ENCODE measurements around the gene PRRT1.

The PRRT1 gene

DNA sequence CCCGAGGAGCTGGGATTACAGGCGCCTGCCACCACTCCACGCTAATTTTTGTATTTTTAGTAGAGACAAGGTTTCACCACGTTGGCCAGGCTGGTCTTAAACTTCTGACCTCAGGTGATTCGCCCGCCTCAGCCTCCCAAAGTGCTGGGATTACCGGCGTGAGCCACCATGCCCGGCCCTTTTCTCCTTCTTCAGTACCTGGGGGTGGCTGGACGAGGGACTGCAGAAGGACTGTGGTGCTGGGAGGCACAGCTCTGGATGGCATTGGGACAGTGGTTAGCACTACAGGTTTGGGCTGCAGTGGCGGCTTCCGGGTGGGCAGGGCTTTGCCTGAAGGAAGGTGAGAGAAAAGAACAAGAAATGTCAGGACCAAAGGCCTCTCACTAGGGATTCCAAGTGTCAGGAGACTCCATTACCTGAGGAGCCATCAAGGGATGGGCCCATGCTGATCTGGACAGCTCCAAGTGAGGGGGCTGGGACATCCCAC is 31.1 kb downstream of the PRRT1 start:
- no CpG with 5 or more reads among the region's 12 CpGs for WGBS (ENCODE audit: extremely low coverage, insufficient coverage, insufficient read length)
- no peak overlapping the region for H4K12ac ChIP-seq (ENCODE audit: low read depth, low read length)
- H3K23ac ChIP-seq (ENCODE audit: low read length), result no peak overlapping the region
- H2AFZ ChIP-seq (ENCODE audit: insufficient read depth, low read length, poor library complexity), result no peak overlapping the region
- no peaks in the 10 kb centered on the region for H3K79me1 ChIP-seq (ENCODE audit: low read length)
- no peak overlapping the region for H3K14ac ChIP-seq (ENCODE audit: low read length)
- H3K9me3 ChIP-seq (ENCODE audit: insufficient read depth, low read depth, low read length), result no peaks in the 10 kb centered on the region
- no peak overlapping the region for H2BK5ac ChIP-seq (ENCODE audit: low read depth, low read length, poor library complexity)
- H3K4me2 ChIP-seq (ENCODE audit: low read length), result no peak overlapping the region
- no peaks in the 10 kb centered on the region for H3K27me3 ChIP-seq (ENCODE audit: insufficient read depth, low read length)
- no peak overlapping the region for H3K9ac ChIP-seq (ENCODE audit: low read length)
- no peaks in the 10 kb centered on the region for H3K79me2 ChIP-seq (ENCODE audit: control insufficient read depth, insufficient read depth, low read length, poor library complexity)
- H3K27ac ChIP-seq (ENCODE audit: low read depth, low read length), result no peak overlapping the region
- H2BK120ac ChIP-seq (ENCODE audit: insufficient read depth, low read length, poor library complexity), result no peak overlapping the region
- no peak overlapping the region for H4K91ac ChIP-seq (ENCODE audit: low read depth, low read length)
- no peak overlapping the region for H4K8ac ChIP-seq (ENCODE audit: low read depth, low read length)
- peaks cover 43 to 56% of the 10 kb centered on the region in 2 experiments for H3K36me3 ChIP-seq (ENCODE audit: control insufficient read depth in 1 of 2, insufficient read depth in 2 of 2, low read length in 2 of 2)
- H2AK5ac ChIP-seq (ENCODE audit: low read length), result no peak overlapping the region
- H3K4me1 ChIP-seq (ENCODE audit: control insufficient read depth in 1 of 2, insufficient read depth in 2 of 2, low read length in 2 of 2), result no peaks in the 10 kb centered on the region
- H3K4me3 ChIP-seq (ENCODE audit: low read depth, low read length), result no peak overlapping the region
- H3K4ac ChIP-seq (ENCODE audit: low read depth, low read length), result no peak overlapping the region
- H2BK12ac ChIP-seq (ENCODE audit: low read length), result no peak overlapping the region
- H3K18ac ChIP-seq (ENCODE audit: low read length), result no peak overlapping the region
- DNase-seq, result no peak

DNA sequence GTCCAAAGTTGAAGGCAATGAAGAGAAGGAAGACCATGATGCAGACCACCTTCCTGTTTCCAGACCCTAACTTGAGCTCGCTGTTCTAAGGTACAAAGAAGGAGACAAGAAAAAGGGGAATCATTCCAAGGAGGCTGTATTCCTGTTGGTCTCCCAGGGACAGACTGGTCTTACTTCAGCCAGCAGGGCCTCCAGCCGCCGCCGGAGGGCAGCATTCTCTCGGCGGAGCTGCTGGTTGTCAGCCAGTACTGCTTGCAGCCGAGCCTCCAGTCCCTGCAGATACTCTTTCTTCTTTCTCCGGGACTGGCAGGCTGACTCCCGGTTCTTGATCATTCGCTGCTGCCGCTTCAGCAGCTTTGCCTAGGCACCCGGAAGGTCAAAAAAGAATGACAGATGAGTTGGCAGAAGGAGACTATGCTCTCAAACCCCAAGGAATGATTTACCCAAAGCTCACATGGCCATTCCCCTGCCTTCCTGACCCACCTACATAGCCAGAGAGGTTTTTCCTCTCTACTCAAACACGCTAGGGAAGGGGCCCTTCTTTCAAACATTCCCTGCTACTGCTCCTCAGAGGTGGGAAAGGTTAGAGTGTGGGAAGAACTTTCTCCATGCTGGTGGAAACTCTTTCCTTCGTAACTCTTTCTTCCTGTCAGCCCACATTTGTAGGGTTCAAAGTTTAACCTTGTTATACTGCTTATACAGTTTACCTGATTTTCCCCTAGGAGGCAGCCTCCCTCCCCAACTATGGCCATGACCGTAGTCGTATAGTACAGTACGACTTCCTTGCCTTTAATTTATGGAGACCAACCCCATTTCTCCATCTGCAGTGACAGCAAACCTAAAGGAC is 32.7 kb downstream of the PRRT1 start:
- no peak overlapping the region for H3K4me2 ChIP-seq (ENCODE audit: low read length)
- H4K91ac ChIP-seq (ENCODE audit: low read depth, low read length), result no peak overlapping the region
- peaks cover 50 to 57% of the 10 kb centered on the region in 2 experiments for H3K36me3 ChIP-seq (ENCODE audit: control insufficient read depth in 1 of 2, insufficient read depth in 2 of 2, low read length in 2 of 2)
- no peaks in the 10 kb centered on the region for H3K79me2 ChIP-seq (ENCODE audit: control insufficient read depth, insufficient read depth, low read length, poor library complexity)
- H2AK5ac ChIP-seq (ENCODE audit: low read length), result no peak overlapping the region
- no peak overlapping the region for H3K4me3 ChIP-seq (ENCODE audit: low read depth, low read length)
- no peak overlapping the region for H4K8ac ChIP-seq (ENCODE audit: low read depth, low read length)
- no peak overlapping the region for H4K12ac ChIP-seq (ENCODE audit: low read depth, low read length)
- no peak overlapping the region for H3K9ac ChIP-seq (ENCODE audit: low read length)
- no peaks in the 10 kb centered on the region for H3K79me1 ChIP-seq (ENCODE audit: low read length)
- no peak overlapping the region for H2AFZ ChIP-seq (ENCODE audit: insufficient read depth, low read length, poor library complexity)
- H3K27ac ChIP-seq (ENCODE audit: low read depth, low read length), result no peak overlapping the region
- WGBS (ENCODE audit: extremely low coverage, insufficient coverage, insufficient read length), result no CpG with 5 or more reads among the region's 17 CpGs
- no peak overlapping the region for H2BK5ac ChIP-seq (ENCODE audit: low read depth, low read length, poor library complexity)
- no peaks in the 10 kb centered on the region for H3K9me3 ChIP-seq (ENCODE audit: insufficient read depth, low read depth, low read length)
- no peak overlapping the region for H3K23ac ChIP-seq (ENCODE audit: low read length)
- H3K4ac ChIP-seq (ENCODE audit: low read depth, low read length), result no peak overlapping the region
- peak; percentile 80 to 86 for DNase-seq
- H3K4me1 ChIP-seq (ENCODE audit: control insufficient read depth in 1 of 2, insufficient read depth in 2 of 2, low read length in 2 of 2), result peaks cover 3 to 6% of the 10 kb centered on the region in 2 experiments
- no peak overlapping the region for H3K18ac ChIP-seq (ENCODE audit: low read length)
- no peak overlapping the region for H2BK120ac ChIP-seq (ENCODE audit: insufficient read depth, low read length, poor library complexity)
- no peak overlapping the region for H3K14ac ChIP-seq (ENCODE audit: low read length)
- no peaks in the 10 kb centered on the region for H3K27me3 ChIP-seq (ENCODE audit: insufficient read depth, low read length)
- H2BK12ac ChIP-seq (ENCODE audit: low read length), result no peak overlapping the region

DNA sequence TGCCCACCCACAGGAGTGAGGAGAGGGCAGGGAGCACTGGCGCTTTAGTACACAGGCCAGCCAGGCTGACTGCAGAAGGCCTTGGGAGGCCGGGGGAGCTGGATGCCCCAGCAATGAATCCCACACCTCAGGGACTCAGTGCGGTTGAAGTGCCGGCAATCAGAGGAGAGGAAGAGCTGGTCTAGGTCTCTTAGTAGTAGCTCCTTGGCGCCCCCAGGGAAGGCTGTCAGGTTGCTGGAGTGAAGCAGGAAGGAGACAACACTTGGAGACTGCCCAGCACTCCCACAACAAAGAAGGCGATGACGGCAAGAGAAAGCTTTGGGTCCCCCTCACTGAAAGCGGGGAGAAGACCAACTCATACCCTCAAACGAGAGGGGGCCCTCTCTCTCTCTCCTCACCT is 34.3 kb downstream of the PRRT1 start:
- Histone ChIP-seq H3K18ac (ENCODE audit: low read length) (no peak overlapping the region), H3K9me3 (ENCODE audit: insufficient read depth, low read depth, low read length) (no peaks in the 10 kb centered on the region), H2BK5ac (ENCODE audit: low read depth, low read length, poor library complexity) (no peak overlapping the region), H2BK12ac (ENCODE audit: low read length) (no peak overlapping the region), H3K4me2 (ENCODE audit: low read length) (no peak overlapping the region), H3K4me3 (ENCODE audit: low read depth, low read length) (no peak overlapping the region), H3K9ac (ENCODE audit: low read length) (no peak overlapping the region), H3K27ac (ENCODE audit: low read depth, low read length) (no peak overlapping the region), H3K4me1 (ENCODE audit: control insufficient read depth in 1 of 2, insufficient read depth in 2 of 2, low read length in 2 of 2) (peaks cover 4 to 7% of the 10 kb centered on the region in 2 experiments), H4K8ac (ENCODE audit: low read depth, low read length) (no peak overlapping the region), H4K91ac (ENCODE audit: low read depth, low read length) (no peak overlapping the region), H3K79me1 (ENCODE audit: low read length) (no peaks in the 10 kb centered on the region), H2AFZ (ENCODE audit: insufficient read depth, low read length, poor library complexity) (no peak overlapping the region), H2BK120ac (ENCODE audit: insufficient read depth, low read length, poor library complexity) (no peak overlapping the region), H2AK5ac (ENCODE audit: low read length) (no peak overlapping the region), H3K27me3 (ENCODE audit: insufficient read depth, low read length) (no peaks in the 10 kb centered on the region), H3K79me2 (ENCODE audit: control insufficient read depth, insufficient read depth, low read length, poor library complexity) (no peaks in the 10 kb centered on the region), H3K23ac (ENCODE audit: low read length) (no peak overlapping the region), H4K12ac (ENCODE audit: low read depth, low read length) (no peak overlapping the region), H3K4ac (ENCODE audit: low read depth, low read length) (no peak overlapping the region), H3K14ac (ENCODE audit: low read length) (no peak overlapping the region), H3K36me3 (ENCODE audit: control insufficient read depth in 1 of 2, insufficient read depth in 2 of 2, low read length in 2 of 2) (peaks cover 48 to 51% of the 10 kb centered on the region in 2 experiments)
- WGBS (ENCODE audit: extremely low coverage, insufficient coverage, insufficient read length), result no CpG with 5 or more reads among the region's 9 CpGs
- DNase-seq, result no peak

DNA sequence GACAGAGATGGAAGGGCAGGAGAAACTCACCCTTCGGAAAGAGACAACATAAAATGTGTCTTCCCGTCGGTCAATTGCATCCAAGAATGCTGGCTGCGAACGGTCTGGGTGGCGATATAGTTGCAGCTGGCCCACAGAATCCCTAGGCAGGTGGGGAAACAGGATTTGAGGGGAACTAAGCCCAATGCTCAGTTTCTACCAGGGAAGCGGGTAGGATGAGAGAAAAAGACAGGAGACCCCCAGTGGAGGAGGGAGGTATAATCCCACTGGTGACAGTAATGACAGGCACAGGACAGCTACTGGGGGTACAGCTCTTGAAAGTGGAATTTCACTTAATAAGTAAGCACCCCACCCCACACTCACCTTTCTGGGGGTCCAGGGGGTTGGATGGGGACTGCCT is 35.1 kb downstream of the PRRT1 start:
- Histone ChIP-seq H3K4me1 (ENCODE audit: control insufficient read depth in 1 of 2, insufficient read depth in 2 of 2, low read length in 2 of 2) (peaks cover 4 to 7% of the 10 kb centered on the region in 2 experiments), H4K12ac (ENCODE audit: low read depth, low read length) (no peak overlapping the region), H3K27ac (ENCODE audit: low read depth, low read length) (no peak overlapping the region), H3K79me2 (ENCODE audit: control insufficient read depth, insufficient read depth, low read length, poor library complexity) (no peaks in the 10 kb centered on the region), H2AFZ (ENCODE audit: insufficient read depth, low read length, poor library complexity) (no peak overlapping the region), H2BK5ac (ENCODE audit: low read depth, low read length, poor library complexity) (no peak overlapping the region), H2BK12ac (ENCODE audit: low read length) (no peak overlapping the region), H4K8ac (ENCODE audit: low read depth, low read length) (no peak overlapping the region), H2BK120ac (ENCODE audit: insufficient read depth, low read length, poor library complexity) (no peak overlapping the region), H2AK5ac (ENCODE audit: low read length) (no peak overlapping the region), H3K79me1 (ENCODE audit: low read length) (no peaks in the 10 kb centered on the region), H3K9me3 (ENCODE audit: insufficient read depth, low read depth, low read length) (no peaks in the 10 kb centered on the region), H3K4ac (ENCODE audit: low read depth, low read length) (no peak overlapping the region), H4K91ac (ENCODE audit: low read depth, low read length) (no peak overlapping the region), H3K9ac (ENCODE audit: low read length) (no peak overlapping the region), H3K36me3 (ENCODE audit: control insufficient read depth in 1 of 2, insufficient read depth in 2 of 2, low read length in 2 of 2) (peaks cover 46 to 47% of the 10 kb centered on the region in 2 experiments), H3K27me3 (ENCODE audit: insufficient read depth, low read length) (no peaks in the 10 kb centered on the region), H3K14ac (ENCODE audit: low read length) (no peak overlapping the region), H3K18ac (ENCODE audit: low read length) (no peak overlapping the region), H3K4me2 (ENCODE audit: low read length) (no peak overlapping the region), H3K23ac (ENCODE audit: low read length) (no peak overlapping the region), H3K4me3 (ENCODE audit: low read depth, low read length) (no peak overlapping the region)
- DNase-seq, result no peak
- WGBS (ENCODE audit: extremely low coverage, insufficient coverage, insufficient read length), result no CpG with 5 or more reads among the region's 7 CpGs

Data from trophoblast cell (in vitro differentiated cells and primary cell).